Measurements from ENCODE around the gene TXNRD1.

- TF ChIP-seq CTCF (IDR thresholded peaks at IDR 0.05) (no peak), POLR2A (IDR thresholded peaks at IDR 0.05) (no peak)
These were observed 165.8 kb downstream of the TXNRD1 start for GRCh38 chr12:104381341-104381730.

Data from thyroid gland (tissue), 4 donors.